Neural progenitor cell (in vitro differentiated cells): Measurements from ENCODE around the gene FMN1. TPM values are rescaled to one million over a fixed set of nuclear protein-coding genes. Genes with fewer than 3 reads are reported as not detected.
A peak's percentile ranks its signal among the peaks of the same experiment; 100 is the strongest.

Source experiments
- DNase-seq: peaks from one replicate; pipeline ENCODE4 v3.0.0-alpha.2; 2016; ENCODE audit warnings: low spot score
- H2AFZ ChIP-seq: fragments of 200-600 bp; sonication (generic); replicated peaks from 2 replicates; pipeline ENCODE4 v1.6.1; 2016; ENCODE audit warnings: antibody characterized with exemption
- H3F3A ChIP-seq: fragments of 200-600 bp; sonication (generic); 2 replicates; pipeline ENCODE4 v1.6.1; 2016; ENCODE audit warnings: antibody characterized with exemption, low read depth
- H3K27ac ChIP-seq: fragments of 200-600 bp; sonication (generic); 2 replicates; pipeline ENCODE4 v1.5.1; 2016; ENCODE audit warnings: mild to moderate bottlenecking
- H3K27me3 ChIP-seq: fragments of 200-600 bp; sonication (generic); 2 replicates; pipeline ENCODE4 v1.6.1; 2016; ENCODE audit warnings: mild to moderate bottlenecking, moderate library complexity
- H3K36me3 ChIP-seq: fragments of 200-600 bp; sonication (generic); 2 replicates; pipeline ENCODE4 v1.5.1; 2016
- H3K4me1 ChIP-seq: fragments of 200-600 bp; sonication (generic); 2 replicates; pipeline ENCODE4 v1.6.1; 2016; ENCODE audit warnings: mixed run types
- H3K4me2 ChIP-seq: fragments of 200-600 bp; sonication (generic); 2 replicates; pipeline ENCODE4 v1.6.1; 2016
- H3K4me3 ChIP-seq: fragments of 200-600 bp; sonication (generic); 2 replicates; pipeline ENCODE4 v1.5.1; 2016
- H3K79me2 ChIP-seq: fragments of 200-600 bp; sonication (generic); 2 replicates; pipeline ENCODE4 v1.6.1; 2016; ENCODE audit warnings: low read depth
- H3K9ac ChIP-seq: fragments of 200-600 bp; sonication (generic); 2 replicates; pipeline ENCODE4 v1.6.1; 2016
- H3K9me3 ChIP-seq: fragments of 200-600 bp; sonication (generic); 2 replicates; pipeline ENCODE4 v1.5.1; 2016; ENCODE audit warnings: low read depth
- H4K20me1 ChIP-seq: fragments of 200-600 bp; sonication (generic); 2 replicates; pipeline ENCODE4 v1.6.1; 2016; ENCODE audit warnings: low read depth
- H3K27ac Mint-ChIP-seq: 3 replicates; pipeline ENCODE4 v1.8.0; 2021; ENCODE audit warnings: mixed read lengths
- H3K27me3 Mint-ChIP-seq: 2 replicates; pipeline ENCODE4 v1.8.0; 2022; ENCODE audit warnings: low read depth, mild to moderate bottlenecking, inconsistent platforms, moderate library complexity, mixed read lengths; ENCODE audit not compliant: insufficient read depth
- H3K36me3 Mint-ChIP-seq: 3 replicates; pipeline ENCODE4 v1.8.0; 2021; ENCODE audit warnings: mixed read lengths
- H3K4me1 Mint-ChIP-seq: 3 replicates; pipeline ENCODE4 v1.8.0; 2021; ENCODE audit warnings: mixed read lengths
- H3K4me3 Mint-ChIP-seq: 3 replicates; pipeline ENCODE4 v1.8.0; 2021; ENCODE audit warnings: mild to moderate bottlenecking, moderate library complexity, mixed read lengths
- H3K9me3 Mint-ChIP-seq: 3 replicates; pipeline ENCODE4 v1.8.0; 2020; ENCODE audit warnings: mixed read lengths
- EZH2 ChIP-seq: fragments of 200-600 bp; sonication (generic); IDR thresholded peaks from 2 replicates; pipeline ENCODE4 v1.6.1; 2017; ENCODE audit warnings: antibody characterized with exemption, mild to moderate bottlenecking, moderate library complexity
- EZH2phosphoT487 ChIP-seq: fragments of 200-600 bp; sonication (generic); IDR thresholded peaks from 2 replicates; pipeline ENCODE4 v1.6.1; 2017; ENCODE audit warnings: antibody characterized with exemption
- total RNA-seq: library from RNA; depleted of rRNA; stranded (reverse); fragments of >200 nt; gene quantifications from 2 replicates; pipeline ENCODE4 v1.2.3, GENCODE V29; 2015; ENCODE audit warnings: low replicate concordance
- TF ChIP-seq, protein P1 (sequence below): fragments of 200-600 bp; sonication (generic); IDR thresholded peaks from 2 replicates; pipeline ENCODE4 v1.5.1; 2017; ENCODE audit warnings: antibody characterized with exemption, mild to moderate bottlenecking

Gene FMN1
- total RNA-seq, 1 donor from 2014 or later: 5.7 TPM

- Histone ChIP-seq H3K27me3 (no peaks in the 10 kb centered on the region), H3K4me3 (no peak overlapping the region), H3F3A (peaks cover 5% of the 10 kb centered on the region), H3K9me3 (no peaks in the 10 kb centered on the region), H3K9ac (no peak overlapping the region), H3K4me1 (peaks cover 13% of the 10 kb centered on the region), H2AFZ (no peak overlapping the region), H3K36me3 (no peaks in the 10 kb centered on the region), H3K4me2 (no peak overlapping the region), H4K20me1 (no peaks in the 10 kb centered on the region), H3K79me2 (no peaks in the 10 kb centered on the region), H3K27ac (no peak overlapping the region)
- Mint-ChIP-seq H3K4me3 (no peak overlapping the region), H3K9me3 (no peaks in the 10 kb centered on the region), H3K27me3 (no peaks in the 10 kb centered on the region), H3K27ac (no peak overlapping the region), H3K36me3 (no peaks in the 10 kb centered on the region), H3K4me1 (peaks cover 11% of the 10 kb centered on the region)
- TF ChIP-seq EZH2phosphoT487 (no peak), EZH2 (no peak)
- TF ChIP-seq, protein P1, sequence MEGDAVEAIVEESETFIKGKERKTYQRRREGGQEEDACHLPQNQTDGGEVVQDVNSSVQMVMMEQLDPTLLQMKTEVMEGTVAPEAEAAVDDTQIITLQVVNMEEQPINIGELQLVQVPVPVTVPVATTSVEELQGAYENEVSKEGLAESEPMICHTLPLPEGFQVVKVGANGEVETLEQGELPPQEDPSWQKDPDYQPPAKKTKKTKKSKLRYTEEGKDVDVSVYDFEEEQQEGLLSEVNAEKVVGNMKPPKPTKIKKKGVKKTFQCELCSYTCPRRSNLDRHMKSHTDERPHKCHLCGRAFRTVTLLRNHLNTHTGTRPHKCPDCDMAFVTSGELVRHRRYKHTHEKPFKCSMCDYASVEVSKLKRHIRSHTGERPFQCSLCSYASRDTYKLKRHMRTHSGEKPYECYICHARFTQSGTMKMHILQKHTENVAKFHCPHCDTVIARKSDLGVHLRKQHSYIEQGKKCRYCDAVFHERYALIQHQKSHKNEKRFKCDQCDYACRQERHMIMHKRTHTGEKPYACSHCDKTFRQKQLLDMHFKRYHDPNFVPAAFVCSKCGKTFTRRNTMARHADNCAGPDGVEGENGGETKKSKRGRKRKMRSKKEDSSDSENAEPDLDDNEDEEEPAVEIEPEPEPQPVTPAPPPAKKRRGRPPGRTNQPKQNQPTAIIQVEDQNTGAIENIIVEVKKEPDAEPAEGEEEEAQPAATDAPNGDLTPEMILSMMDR: no peak
- no peak for DNase-seq
Measured at GRCh38 chr15:32981536-32981935, 213.0 kb downstream of the FMN1 start.

- no peaks in the 10 kb centered on the region for H3K79me2 ChIP-seq
- DNase-seq: peak; percentile 16
- Mint-ChIP-seq H3K4me1 (peaks cover 6% of the 10 kb centered on the region), H3K27me3 (no peaks in the 10 kb centered on the region), H3K27ac (no peak overlapping the region), H3K9me3 (no peaks in the 10 kb centered on the region), H3K36me3 (no peaks in the 10 kb centered on the region), H3K4me3 (no peak overlapping the region)
- no peak overlapping the region for H3K27ac ChIP-seq
- H3K9ac ChIP-seq: no peak overlapping the region
- peaks cover 11% of the 10 kb centered on the region for H3F3A ChIP-seq
- H3K4me3 ChIP-seq: no peak overlapping the region
- H3K27me3 ChIP-seq: no peaks in the 10 kb centered on the region
- H3K4me1 ChIP-seq: peaks cover 13% of the 10 kb centered on the region
- H2AFZ ChIP-seq: no peak overlapping the region
- H3K4me2 ChIP-seq: peak overlapping the region; percentile 3
- no peaks in the 10 kb centered on the region for H3K36me3 ChIP-seq
- no peaks in the 10 kb centered on the region for H3K9me3 ChIP-seq
- TF ChIP-seq, protein P1: no peak
- no peak for TF ChIP-seq EZH2phosphoT487
- no peak for TF ChIP-seq EZH2
- H4K20me1 ChIP-seq: no peaks in the 10 kb centered on the region
Measured at GRCh38 chr15:32979710-32980109, 214.8 kb downstream of the FMN1 start.

- Histone ChIP-seq H3K36me3 (no peaks in the 10 kb centered on the region), H3K79me2 (no peaks in the 10 kb centered on the region), H4K20me1 (no peaks in the 10 kb centered on the region), H3K9me3 (no peaks in the 10 kb centered on the region), H3K4me3 (no peak overlapping the region), H3K4me2 (no peak overlapping the region), H3K27me3 (no peaks in the 10 kb centered on the region), H3K9ac (no peak overlapping the region), H3F3A (peaks cover 11% of the 10 kb centered on the region), H2AFZ (no peak overlapping the region), H3K27ac (no peak overlapping the region), H3K4me1 (peaks cover 16% of the 10 kb centered on the region)
- peaks cover 6% of the 10 kb centered on the region for H3K4me1 Mint-ChIP-seq
- no peak overlapping the region for H3K27ac Mint-ChIP-seq
- no peak overlapping the region for H3K4me3 Mint-ChIP-seq
- no peaks in the 10 kb centered on the region for H3K9me3 Mint-ChIP-seq
- TF ChIP-seq, protein P1: no peak
- no peak for TF ChIP-seq EZH2phosphoT487
- no peak for TF ChIP-seq EZH2
- H3K27me3 Mint-ChIP-seq: no peaks in the 10 kb centered on the region
- H3K36me3 Mint-ChIP-seq: no peaks in the 10 kb centered on the region
- no peak for DNase-seq
Measured at GRCh38 chr15:32977506-32977905, 217.0 kb downstream of the FMN1 start.
